NCI-H2081 (cell line): ENCODE data around the gene SUPT4H1.
A peak's percentile ranks its signal among the peaks of the same experiment; 100 is the strongest.
"Not testable (repeated sequence)": the region's sequence is repeated elsewhere in the genome, so short reads cannot be mapped to it uniquely, and the experiment has no call there.

ENCODE experiments used
- DNase-seq, 2 experiments: peaks; one replicate each; lab custom pipeline; 2025; lab: John Stamatoyannopoulos, UW

SUPT4H1 gene

DNA sequence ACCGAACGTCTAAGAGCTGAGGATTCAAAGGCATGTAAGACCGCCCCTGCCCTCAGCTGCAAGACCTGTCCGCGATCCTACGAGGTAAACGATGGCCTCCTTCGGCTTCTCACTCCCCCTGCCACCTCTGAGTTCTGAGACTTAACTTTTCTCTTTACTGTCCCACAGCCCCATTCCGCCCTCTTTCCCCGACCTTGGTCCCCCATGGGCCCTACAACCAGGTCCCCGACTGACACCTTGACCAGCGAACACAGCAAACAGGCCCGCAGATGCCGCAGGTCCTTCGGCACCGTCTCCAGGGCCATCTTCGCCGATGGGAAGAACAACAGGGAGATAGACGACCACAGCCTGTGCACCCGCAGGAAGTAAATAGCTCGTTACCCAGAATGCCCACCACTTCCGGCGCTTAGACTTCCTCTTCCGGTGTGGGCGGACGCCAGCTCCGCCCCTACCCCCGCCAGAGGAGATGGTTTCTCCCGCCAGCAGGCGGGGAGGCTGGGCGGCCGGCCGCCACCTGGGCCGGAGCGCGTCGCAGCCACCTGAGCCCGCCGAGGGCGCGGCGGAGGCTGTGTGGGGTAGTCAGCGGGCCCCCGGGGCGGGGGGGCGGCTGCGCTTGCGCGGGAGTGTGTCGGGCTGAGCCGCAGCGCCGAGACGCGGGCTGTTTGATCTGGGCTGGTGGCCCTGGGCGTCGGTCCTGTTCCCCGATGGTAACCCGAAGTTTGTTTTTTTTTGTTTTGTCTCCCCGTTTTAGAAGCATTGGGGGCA is at the start of gene SUPT4H1:
TSS of gene SUPT4H1 (minus strand) at position 371 of the 765 bp plus-strand sequence. CDS start at position 305, 66 bp downstream.
- DNase-seq, result peak; percentile 96 to 98

DNA sequence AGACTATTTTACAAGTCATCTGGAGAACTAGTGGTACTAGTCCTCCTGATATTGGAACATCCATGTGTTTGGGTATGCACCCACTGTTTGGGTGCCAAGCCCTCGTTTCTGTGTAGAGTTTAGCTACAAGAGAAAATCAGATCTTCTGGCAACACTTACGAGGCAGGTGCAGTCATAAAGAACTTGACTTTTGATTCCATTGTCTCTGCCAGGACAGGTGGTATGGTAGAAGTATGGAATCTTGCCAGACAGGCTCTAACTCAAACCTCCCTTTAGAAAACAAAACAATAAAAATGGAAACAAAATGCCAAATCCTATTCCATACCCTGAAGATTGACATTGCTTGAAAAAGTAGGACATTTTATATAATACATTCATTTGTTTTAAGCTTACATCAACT is 49.3 kb upstream of the SUPT4H1 start:
- DNase-seq, result peak in 1 of 2 experiments; percentile 50

DNA sequence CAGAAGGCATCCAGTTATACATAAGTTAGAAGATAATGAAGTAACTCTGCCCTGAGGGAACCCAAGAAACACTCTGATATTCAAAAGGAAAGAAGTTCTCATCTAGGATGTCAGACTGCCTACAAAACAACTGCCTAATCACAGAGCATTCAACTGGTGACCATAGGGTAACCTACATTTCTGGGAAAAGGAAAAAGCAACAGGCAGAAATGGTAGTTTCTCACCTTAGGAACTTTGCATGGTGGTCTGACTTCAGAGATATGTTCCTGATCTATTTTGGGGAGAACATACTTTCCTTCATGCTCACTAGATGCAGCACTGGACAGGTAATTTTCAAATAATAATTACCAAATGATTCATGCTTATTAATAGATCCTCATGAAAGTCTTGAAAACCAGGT is 48.8 kb upstream of the SUPT4H1 start:
- no peak for DNase-seq

DNA sequence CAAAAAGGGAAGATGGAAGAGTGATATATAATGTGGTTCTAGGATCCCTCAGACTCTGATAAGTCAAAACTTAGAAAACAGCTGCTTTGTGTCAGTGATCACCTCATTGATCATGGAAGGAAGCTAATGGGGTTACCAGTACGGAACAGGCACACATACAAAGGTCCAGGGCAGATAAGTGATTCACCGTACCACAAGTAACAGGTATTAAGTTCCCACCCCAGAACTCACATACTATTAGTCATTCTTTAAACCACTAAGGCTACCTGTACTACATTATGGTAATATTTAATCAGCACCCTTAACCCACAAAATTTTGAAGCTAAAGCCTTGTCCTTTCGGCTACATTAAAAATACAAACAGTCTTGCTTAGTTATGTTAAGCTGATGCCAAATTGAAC is 48.0 kb upstream of the SUPT4H1 start:
- DNase-seq, result no peak

DNA sequence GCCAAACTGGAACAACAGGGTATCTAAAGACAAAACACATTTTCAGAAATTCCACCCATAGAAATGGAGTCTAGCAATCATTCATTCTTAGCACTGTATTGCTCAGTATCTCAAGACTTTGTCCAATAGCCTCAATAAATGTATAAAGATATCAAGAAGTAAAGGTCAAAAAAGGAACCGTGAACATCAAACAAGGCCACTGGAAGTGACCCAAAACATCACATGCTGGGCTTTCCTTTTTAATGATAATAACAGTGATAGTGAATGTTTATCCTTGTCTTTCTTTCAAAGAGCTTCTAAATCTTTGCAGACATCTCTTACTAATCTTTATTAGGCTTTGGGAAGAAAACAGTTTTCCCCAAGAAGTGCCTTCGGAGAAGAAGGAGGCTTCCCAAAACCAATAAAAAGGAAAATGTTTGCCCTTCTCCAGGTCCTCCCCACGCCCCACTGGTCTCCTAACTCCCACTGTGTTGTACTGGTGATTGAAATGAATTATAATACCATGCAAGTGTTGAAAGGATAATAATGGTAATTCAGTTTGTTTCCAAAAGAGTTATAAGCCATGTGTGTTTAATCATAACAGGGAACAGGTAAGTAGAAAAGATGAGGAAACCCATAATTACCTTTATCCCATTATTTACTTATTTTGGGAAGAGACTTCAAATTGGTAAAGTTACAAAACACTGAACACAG is 46.7 kb upstream of the SUPT4H1 start:
- DNase-seq, result peak; percentile 52 to 85

DNA sequence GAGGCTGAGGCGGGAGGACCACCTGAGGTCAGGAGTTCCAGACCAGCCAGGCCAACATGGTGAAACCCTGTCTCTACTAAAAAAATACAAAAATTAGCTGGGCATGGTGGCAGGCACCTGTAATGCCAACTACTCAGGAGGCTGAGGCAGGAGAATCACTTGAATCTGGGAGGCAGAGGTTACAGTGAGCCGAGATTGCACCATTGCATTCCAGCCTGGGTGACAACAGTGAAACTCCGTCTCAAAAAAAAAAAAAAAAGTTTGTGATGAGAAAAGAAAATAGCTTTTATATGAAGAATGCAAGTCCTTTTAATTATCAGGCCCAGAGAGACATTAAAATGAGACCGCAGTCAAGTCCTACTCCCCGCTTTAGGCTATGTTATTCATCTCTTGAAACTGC is 45.4 kb upstream of the SUPT4H1 start:
- DNase-seq, result not testable (repeated sequence)

DNA sequence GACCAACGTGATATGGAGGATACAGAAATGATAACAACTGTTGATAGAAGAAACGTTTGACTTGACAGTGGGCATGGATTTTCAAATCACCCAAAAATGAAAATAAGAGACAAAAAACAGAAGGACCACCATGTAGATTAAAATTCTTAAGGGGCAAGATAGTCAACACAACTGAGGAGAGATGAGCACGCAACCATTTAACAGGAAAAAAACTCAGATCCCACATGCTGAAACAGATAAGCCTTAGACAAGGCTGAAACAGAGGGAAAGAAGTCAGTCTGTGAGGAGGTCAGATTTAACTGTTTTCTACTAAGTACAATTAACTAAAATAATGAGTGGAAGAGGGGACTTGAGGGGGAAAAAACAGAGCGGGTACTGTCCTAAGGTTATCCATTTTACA is 44.2 kb upstream of the SUPT4H1 start:
- no peak for DNase-seq

DNA sequence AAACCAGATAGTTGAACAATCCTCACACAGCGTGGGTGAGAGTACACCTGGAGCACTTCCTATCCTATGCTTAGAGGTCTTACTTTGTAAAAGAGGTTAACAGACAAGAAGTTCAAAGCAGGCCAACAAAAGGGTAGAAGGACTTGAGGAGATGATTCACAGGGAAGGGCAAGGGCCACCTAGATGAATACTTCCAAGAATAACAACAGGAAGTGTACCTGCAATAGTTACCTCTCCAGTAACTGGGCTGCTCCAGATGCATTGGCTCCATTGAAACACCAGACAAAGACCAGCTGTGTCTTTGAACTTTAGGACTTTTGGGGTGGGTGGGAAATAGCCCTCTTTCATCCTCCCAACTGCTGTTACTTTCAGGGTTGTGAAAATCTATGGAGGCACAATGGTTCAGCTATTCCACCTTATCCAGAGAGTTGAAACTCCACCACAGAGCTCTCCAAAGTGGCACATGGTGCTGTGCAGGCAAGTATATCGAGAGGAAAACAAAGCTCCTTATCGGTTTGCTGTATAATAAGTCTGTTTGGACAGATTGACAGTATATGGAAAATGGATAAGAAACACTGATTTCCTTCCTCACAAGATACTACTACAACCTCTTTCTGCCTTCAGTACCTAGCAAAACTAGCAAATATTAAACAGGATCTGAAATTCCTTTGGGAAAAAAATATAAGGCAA is 42.7 kb upstream of the SUPT4H1 start:
- no peak for DNase-seq

DNA sequence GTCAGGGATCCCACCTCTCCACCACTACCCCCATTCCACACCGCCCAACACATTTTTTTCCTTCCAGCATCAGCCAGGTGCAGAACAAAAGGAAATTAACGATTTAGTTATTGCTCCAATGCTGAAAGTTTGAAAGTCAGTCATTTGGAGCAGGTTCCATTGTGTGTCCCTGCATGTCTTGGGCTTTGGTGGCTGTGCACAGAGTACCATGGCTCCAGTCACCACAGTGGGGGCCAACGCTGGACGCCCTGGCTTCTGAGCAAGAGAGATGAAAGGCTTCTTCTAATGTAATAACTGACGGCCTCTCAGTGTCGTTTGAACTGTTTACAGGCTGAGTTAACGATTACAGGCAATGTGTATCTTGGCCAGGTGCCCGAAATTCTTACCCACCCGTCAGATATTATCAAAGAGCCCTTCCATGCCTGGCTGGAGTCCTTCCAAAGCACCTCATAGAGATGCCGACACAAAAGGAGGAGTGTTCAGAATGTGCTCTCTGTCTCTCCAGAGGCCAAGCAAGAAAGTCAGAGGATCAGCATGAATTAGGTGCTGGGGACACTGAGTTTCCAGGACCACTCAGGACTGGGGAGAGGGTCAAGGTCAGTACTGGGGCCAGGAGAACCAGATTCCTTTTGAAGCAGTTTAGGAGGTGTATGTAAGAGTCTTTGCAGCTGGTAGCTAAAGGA is 39.4 kb upstream of the SUPT4H1 start:
- peak; percentile 92 to 96 for DNase-seq

DNA sequence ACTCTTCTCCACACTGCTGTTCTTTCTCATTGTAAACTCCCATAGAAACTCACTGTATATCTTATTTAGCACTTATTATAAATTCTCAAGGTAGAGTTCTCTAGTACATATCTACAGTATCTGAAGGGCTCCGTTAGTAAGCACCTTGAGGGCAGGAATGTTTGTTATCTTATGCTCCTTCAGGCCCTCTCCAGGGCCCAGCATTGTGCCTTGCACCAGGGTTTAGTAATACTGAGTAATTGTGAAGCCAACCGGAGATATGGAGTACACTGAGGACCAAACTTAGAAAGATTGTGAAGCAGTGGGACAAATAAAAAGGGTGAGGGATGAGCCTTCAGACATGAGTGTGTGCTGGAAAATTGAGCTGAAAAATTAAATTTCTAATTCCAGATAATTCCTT is 38.9 kb upstream of the SUPT4H1 start:
- no peak for DNase-seq

DNA sequence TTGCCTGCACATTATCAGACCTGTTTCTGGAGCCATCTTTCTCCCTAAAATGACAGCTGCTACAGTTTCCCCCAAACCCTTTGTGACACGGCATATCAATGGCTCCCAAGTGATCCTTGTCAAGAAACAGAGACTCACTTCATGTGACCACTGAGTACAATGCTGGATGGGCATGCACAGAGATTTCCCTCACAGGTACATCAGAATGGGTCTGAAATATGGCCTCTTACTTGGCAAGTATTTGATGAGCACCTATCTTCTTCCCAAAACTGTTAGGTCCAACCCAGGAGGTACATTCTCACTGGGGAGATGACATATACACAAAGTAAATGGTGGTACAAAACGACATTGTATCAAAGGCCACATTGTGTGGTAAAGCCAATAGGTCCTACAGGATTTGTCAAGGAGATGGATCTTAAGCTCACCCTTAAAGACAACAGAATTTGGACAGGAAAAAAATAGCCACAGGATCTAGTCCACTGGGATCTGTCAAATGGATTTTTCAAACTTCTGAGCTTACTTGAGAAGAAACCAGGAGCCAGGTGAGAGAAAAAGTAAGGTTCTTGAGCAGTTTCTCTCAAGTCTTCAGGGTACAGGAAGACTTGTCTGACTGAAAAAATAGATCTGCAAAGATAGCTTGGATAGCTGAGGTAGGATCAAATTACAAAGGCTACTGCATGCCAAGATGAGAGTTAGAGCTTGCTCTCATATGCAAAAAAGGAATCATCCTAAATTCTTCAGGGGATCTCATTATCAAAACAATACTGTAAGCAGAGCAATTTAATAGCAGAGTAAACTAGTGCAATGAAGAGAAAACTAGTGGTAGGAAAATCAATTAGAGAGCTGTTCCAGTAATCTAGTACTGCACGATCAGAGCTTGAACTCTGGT is 36.5 kb upstream of the SUPT4H1 start:
- DNase-seq, result no peak

DNA sequence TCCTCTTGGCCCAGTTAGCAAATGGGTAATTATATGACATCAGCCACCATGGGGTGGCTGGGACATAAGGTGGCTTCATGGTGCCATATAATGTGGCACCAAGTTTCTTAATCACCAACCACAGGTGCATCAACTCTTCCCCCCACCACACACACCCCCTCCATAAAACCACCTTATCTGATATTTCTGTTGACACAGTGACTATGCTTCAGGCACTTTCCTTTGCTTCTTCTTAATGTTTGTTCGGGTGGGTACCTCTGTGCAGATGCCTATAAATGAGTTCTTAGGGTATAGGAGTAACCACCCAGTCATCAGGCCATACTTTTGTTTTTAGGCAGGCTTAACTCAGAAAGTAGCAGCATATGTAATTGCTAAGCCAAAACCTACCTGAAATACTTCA is 35.8 kb upstream of the SUPT4H1 start:
- DNase-seq, result no peak

DNA sequence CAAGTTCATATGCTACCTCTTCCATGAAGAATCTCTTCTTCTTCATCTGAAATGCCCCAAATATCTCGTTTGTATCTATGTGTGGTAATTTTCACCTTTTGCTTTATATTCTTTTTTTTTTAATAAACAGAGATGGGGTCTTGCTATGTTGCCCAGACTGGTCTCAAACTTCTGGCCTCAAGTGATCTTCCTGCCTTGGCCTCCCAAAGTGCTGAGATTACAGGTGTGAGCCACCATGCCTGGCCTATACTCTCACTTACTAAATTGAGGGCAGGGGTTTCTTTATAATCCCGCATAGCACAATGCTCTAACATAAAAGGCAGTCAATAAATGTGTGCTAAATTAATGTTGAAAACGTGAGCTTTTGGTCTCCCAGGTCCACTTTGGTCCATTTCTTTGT is 34.7 kb upstream of the SUPT4H1 start:
- DNase-seq, result no peak

DNA sequence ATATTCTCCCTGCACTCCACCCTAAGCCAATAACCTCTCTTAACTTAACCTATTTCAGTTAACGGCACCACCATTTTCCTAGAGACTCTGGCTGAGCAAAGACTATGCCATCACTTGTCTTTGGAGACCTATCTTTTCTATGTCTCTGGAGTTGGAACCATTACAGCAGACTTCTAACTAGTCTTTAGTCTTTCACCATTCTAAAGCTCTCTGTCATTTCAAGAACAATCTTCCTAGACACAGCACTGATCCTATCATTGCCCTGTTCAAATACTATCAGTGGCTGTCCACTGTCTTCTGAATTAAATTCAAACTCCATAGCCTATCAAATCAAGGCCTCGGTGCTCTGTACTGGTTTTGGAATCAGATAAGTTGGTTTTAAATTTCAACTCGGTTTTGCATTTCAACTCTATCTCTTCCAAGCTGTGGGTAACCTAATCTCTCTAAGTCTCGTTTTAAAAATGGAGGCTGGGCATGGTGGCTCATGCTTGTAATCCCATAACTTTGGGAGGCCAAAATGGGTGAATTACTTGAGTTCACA is 33.4 kb upstream of the SUPT4H1 start:
- DNase-seq, result no peak

DNA sequence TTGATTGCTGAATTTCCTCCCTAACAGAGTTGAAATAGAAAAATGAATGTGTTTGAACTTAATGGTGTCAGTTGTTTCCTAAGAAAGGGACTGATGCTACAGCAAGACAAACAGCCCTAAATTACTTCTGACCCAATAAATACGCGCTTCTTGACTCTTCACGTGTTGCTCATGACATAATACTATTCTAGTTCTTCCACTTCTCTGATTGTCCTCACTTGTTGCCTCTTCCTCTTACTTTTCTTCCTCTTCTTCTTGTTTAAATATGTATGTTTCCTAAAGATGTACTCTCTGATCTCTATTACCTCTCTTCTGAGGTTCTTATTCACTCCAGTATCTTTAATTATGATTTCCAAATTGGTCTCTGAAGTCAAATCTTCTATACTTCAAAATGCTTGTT is 32.9 kb upstream of the SUPT4H1 start:
- DNase-seq, result no peak

DNA sequence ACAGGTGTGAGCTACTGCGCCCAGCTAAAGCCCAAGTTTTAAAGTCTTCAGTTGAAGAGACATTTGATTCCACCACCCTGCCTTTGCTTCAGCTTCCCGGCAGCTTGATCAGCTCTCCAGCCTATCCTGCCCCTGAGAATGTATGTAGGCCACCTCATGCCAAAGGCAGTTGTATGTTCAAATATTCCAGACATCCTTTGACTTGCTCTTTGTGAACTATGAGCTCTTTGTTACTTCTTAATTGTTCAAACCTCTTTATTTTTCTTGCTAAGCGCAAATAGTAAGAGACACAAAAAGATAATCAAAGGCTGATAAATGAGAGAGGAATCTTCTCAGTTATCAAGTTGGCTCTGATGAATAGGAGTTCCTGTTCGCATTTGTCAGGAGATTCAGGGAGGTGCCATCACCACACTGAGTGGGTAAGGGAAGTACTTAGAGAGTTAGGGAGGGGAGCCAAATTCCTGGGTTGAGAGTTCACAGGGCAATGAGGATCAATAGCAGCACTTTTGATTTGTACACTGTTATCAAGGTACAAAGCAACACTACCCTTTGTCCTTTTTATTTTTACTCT is 32.0 kb upstream of the SUPT4H1 start:
- DNase-seq, result no peak

DNA sequence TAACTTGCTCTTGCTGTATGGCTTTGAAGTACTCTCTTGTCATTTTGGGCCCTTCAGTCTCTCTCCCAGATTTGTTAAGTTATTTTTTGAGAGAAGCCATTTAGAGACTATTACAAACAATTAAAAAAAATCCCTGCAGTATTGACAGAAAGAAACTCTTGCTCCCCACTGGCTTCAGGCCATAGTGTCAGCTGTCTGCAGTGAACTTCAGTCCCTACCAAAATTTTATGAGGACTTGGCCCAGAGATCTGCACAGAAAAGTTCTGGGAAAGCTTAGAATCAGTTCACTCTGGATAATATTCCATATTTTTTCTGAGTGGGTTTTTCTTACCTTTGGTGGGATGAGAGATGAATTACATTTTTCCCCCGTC is 30.9 kb upstream of the SUPT4H1 start:
- no peak for DNase-seq

DNA sequence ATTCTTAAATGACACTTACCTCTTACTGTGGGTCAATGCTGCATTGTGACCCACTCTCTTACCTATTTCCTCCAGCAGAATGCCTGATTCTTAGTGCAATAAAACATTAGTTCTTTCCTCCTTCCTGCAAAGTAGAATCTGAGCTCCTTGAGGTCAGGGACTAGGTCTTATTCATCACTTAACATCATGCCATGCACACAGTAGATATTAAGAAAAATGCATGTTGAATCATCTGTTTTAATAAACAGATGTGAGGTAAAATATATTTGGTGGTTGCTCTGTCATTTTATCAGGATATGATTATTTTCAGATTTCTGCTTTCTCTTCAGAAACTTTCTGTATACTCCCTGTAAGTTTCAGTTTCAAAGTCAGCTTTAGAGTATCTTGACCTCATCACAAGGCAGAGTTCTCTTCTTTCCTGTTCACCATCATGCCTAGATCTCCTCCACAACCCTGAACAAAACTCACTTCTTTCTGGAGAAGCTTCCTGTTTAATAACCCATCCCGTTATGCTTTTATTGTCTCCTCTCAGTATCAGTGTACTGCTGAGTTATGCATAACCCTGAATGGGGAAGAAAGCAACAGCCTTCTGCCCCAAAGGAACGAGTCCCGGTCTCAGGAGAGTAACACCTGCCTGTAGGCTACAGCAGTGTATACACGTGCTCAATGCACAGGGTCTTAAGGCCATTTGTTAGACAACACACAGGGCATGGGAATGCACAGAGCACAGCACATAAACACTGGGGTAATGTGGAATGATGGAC is 30.3 kb upstream of the SUPT4H1 start:
- DNase-seq, result no peak

DNA sequence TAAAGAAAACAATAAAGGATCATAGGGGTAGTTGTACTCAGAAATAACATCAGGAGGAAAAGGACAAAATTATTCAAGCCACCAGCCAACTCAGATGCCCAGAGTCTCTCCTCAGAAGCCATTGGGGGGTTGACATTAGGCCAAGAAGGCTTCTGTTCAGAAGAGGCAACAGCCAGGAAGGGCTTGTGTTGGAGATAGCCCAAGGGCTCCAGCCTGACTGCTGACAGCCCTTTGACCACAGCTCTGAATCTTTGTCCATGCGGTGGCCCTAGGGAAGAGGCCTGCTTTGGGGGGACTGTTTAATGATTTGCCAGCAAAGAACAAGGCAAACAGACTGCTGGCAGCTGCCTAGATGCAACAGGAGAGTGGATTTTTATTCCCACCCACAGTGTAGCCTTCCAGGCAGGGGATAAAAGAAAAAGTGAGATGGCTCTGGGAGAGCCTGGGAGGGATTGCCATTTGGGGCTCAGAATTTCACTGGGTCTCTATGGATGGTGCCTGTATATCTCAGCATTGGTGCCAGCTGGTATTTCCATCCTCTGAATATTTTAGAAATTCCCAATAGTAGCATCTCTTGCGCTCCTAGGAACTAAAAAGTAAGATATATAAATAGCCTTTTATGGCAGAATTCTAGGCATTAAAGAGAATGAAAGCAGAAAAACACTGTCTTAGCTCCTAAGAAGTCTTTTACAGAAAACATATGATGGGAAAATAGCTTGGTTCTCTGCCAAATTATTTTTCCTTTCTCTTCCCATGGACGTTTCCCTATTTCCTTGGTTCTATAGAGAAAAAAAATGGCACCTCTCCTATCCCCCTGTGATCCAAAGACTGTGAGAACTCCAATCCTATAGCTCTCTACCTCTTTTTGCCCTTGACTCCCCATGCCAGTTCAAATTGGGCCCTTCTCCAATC is 29.4 kb upstream of the SUPT4H1 start:
- no peak for DNase-seq
